ENCODE measurements around the gene WHRN. TPM values are rescaled to one million over a fixed set of nuclear protein-coding genes. Genes with fewer than 3 reads are reported as not detected.

Gene WHRN
- total RNA-seq, 2 donors from 2014 or later, result 18.2 to 32.6 TPM

- ATAC-seq, result no peak
- DNase-seq, result no peak
- no peaks in the 10 kb centered on the region for H3K27me3 Mint-ChIP-seq
- no peak overlapping the region for H3K4me3 Mint-ChIP-seq
- peaks cover 3% of the 10 kb centered on the region for H3K36me3 Mint-ChIP-seq (ENCODE audit: low read depth)
- no peaks in the 10 kb centered on the region for H3K9me3 ChIP-seq (ENCODE audit: control insufficient read depth, low read length, poor library complexity, severe bottlenecking)
- peak overlapping the region; percentile 24 for H3K27ac Mint-ChIP-seq
- peaks cover 20% of the 10 kb centered on the region for H3K4me1 Mint-ChIP-seq
Measured at GRCh38 chr9:114454652-114455051, 50.6 kb downstream of the WHRN start.

GRCh38 chr9:114452219-114453165 lies 52.8 kb downstream of the WHRN start:
- peak; percentile 31 for ATAC-seq
- no peak for DNase-seq

GRCh38 chr9:114451707-114452031 lies 53.6 kb downstream of the WHRN start:
- H3K36me3 Mint-ChIP-seq (ENCODE audit: low read depth), result peaks cover 6% of the 10 kb centered on the region
- H3K27me3 Mint-ChIP-seq, result no peaks in the 10 kb centered on the region
- peak overlapping the region; percentile 2 for H3K4me3 Mint-ChIP-seq
- ATAC-seq (no peak), DNase-seq (no peak)
- peaks cover 23% of the 10 kb centered on the region for H3K4me1 Mint-ChIP-seq
- H3K9me3 ChIP-seq (ENCODE audit: control insufficient read depth, low read length, poor library complexity, severe bottlenecking), result no peaks in the 10 kb centered on the region
- peak overlapping the region; percentile 46 for H3K27ac Mint-ChIP-seq

More at GRCh38 chr9:114452219-114453165, 52.8 kb downstream of the WHRN start:
- H3K9me3 ChIP-seq (ENCODE audit: control insufficient read depth, low read length, poor library complexity, severe bottlenecking), result no peaks in the 10 kb centered on the region
- Mint-ChIP-seq H3K27ac (peak overlapping the region; percentile 46), H3K27me3 (no peaks in the 10 kb centered on the region), H3K4me1 (peaks cover 20% of the 10 kb centered on the region), H3K36me3 (ENCODE audit: low read depth) (peaks cover 5% of the 10 kb centered on the region), H3K4me3 (no peak overlapping the region)

- Mint-ChIP-seq H3K36me3 (ENCODE audit: low read depth) (peaks cover 5% of the 10 kb centered on the region), H3K27ac (peak overlapping the region; percentile 46), H3K4me3 (peak overlapping the region; percentile 2), H3K27me3 (no peaks in the 10 kb centered on the region), H3K4me1 (peaks cover 23% of the 10 kb centered on the region)
- ATAC-seq (peak; percentile 88), DNase-seq (no peak)
- no peaks in the 10 kb centered on the region for H3K9me3 ChIP-seq (ENCODE audit: control insufficient read depth, low read length, poor library complexity, severe bottlenecking)
Measured at GRCh38 chr9:114450833-114451706, 54.2 kb downstream of the WHRN start.

- DNase-seq, result no peak
- H3K4me3 Mint-ChIP-seq, result no peak overlapping the region
- peaks cover 3% of the 10 kb centered on the region for H3K36me3 Mint-ChIP-seq (ENCODE audit: low read depth)
- no peaks in the 10 kb centered on the region for H3K9me3 ChIP-seq (ENCODE audit: control insufficient read depth, low read length, poor library complexity, severe bottlenecking)
- no peaks in the 10 kb centered on the region for H3K27me3 Mint-ChIP-seq
- peak overlapping the region; percentile 46 for H3K27ac Mint-ChIP-seq
- no peak for ATAC-seq
- H3K4me1 Mint-ChIP-seq, result peaks cover 23% of the 10 kb centered on the region
Measured at GRCh38 chr9:114450181-114450580, 55.1 kb downstream of the WHRN start.

- H3K9me3 ChIP-seq (ENCODE audit: control insufficient read depth, low read length, poor library complexity, severe bottlenecking), result no peaks in the 10 kb centered on the region
- no peak overlapping the region for H3K4me3 Mint-ChIP-seq
- peak overlapping the region; percentile 67 for H3K27ac Mint-ChIP-seq
- no peaks in the 10 kb centered on the region for H3K27me3 Mint-ChIP-seq
- peaks cover 23% of the 10 kb centered on the region for H3K4me1 Mint-ChIP-seq
- ATAC-seq, result no peak
- no peak for DNase-seq
- H3K36me3 Mint-ChIP-seq (ENCODE audit: low read depth), result peaks cover 3% of the 10 kb centered on the region
Measured at GRCh38 chr9:114449236-114449635, 56.0 kb downstream of the WHRN start.

- peaks cover 23% of the 10 kb centered on the region for H3K4me1 Mint-ChIP-seq
- ATAC-seq, result no peak
- peaks cover 3% of the 10 kb centered on the region for H3K36me3 Mint-ChIP-seq (ENCODE audit: low read depth)
- no peak for DNase-seq
- no peak overlapping the region for H3K4me3 Mint-ChIP-seq
- no peaks in the 10 kb centered on the region for H3K9me3 ChIP-seq (ENCODE audit: control insufficient read depth, low read length, poor library complexity, severe bottlenecking)
- H3K27me3 Mint-ChIP-seq, result no peaks in the 10 kb centered on the region
- peak overlapping the region; percentile 67 for H3K27ac Mint-ChIP-seq
Measured at GRCh38 chr9:114448706-114449105, 56.6 kb downstream of the WHRN start.

GRCh38 chr9:114446672-114447450 lies 58.4 kb downstream of the WHRN start:
- peaks cover 10% of the 10 kb centered on the region for H3K4me1 Mint-ChIP-seq
- H3K9me3 ChIP-seq (ENCODE audit: control insufficient read depth, low read length, poor library complexity, severe bottlenecking), result no peaks in the 10 kb centered on the region
- H3K36me3 Mint-ChIP-seq (ENCODE audit: low read depth), result peaks cover 3% of the 10 kb centered on the region
- ATAC-seq, result no peak
- H3K27ac Mint-ChIP-seq, result no peak overlapping the region
- no peaks in the 10 kb centered on the region for H3K27me3 Mint-ChIP-seq
- H3K4me3 Mint-ChIP-seq, result no peak overlapping the region
- no peak for DNase-seq

- Mint-ChIP-seq H3K36me3 (ENCODE audit: low read depth) (peaks cover 3% of the 10 kb centered on the region), H3K27me3 (no peaks in the 10 kb centered on the region), H3K4me3 (no peak overlapping the region), H3K4me1 (peaks cover 5% of the 10 kb centered on the region), H3K27ac (no peak overlapping the region)
- no peak for ATAC-seq
- no peak for DNase-seq
- no peaks in the 10 kb centered on the region for H3K9me3 ChIP-seq (ENCODE audit: control insufficient read depth, low read length, poor library complexity, severe bottlenecking)
Measured at GRCh38 chr9:114446036-114446435, 59.2 kb downstream of the WHRN start.

GRCh38 chr9:114445616-114446015 lies 59.7 kb downstream of the WHRN start:
- no peak for DNase-seq
- H3K27ac Mint-ChIP-seq, result no peak overlapping the region
- H3K36me3 Mint-ChIP-seq (ENCODE audit: low read depth), result peaks cover 3% of the 10 kb centered on the region
- H3K4me3 Mint-ChIP-seq, result no peak overlapping the region
- H3K9me3 ChIP-seq (ENCODE audit: control insufficient read depth, low read length, poor library complexity, severe bottlenecking), result no peaks in the 10 kb centered on the region
- no peaks in the 10 kb centered on the region for H3K27me3 Mint-ChIP-seq
- H3K4me1 Mint-ChIP-seq, result peaks cover 2% of the 10 kb centered on the region
- ATAC-seq, result no peak

GRCh38 chr9:114442022-114442421 lies 63.3 kb downstream of the WHRN start:
- DNase-seq (no peak), ATAC-seq (no peak)
- Mint-ChIP-seq H3K4me1 (peaks cover under 1% of the 10 kb centered on the region), H3K27me3 (peaks cover 5% of the 10 kb centered on the region), H3K36me3 (ENCODE audit: low read depth) (no peaks in the 10 kb centered on the region), H3K4me3 (no peak overlapping the region), H3K27ac (no peak overlapping the region)
- no peaks in the 10 kb centered on the region for H3K9me3 ChIP-seq (ENCODE audit: control insufficient read depth, low read length, poor library complexity, severe bottlenecking)

- Mint-ChIP-seq H3K27me3 (peaks cover 5% of the 10 kb centered on the region), H3K4me3 (no peak overlapping the region), H3K27ac (no peak overlapping the region)
Measured at GRCh38 chr9:114437401-114437893, 67.8 kb downstream of the WHRN start.

More at GRCh38 chr9:114437401-114437893, 67.8 kb downstream of the WHRN start:
- H3K4me1 Mint-ChIP-seq, result no peaks in the 10 kb centered on the region
- DNase-seq (no peak), ATAC-seq (no peak)
- no peaks in the 10 kb centered on the region for H3K36me3 Mint-ChIP-seq (ENCODE audit: low read depth)
- no peaks in the 10 kb centered on the region for H3K9me3 ChIP-seq (ENCODE audit: control insufficient read depth, low read length, poor library complexity, severe bottlenecking)

Measured in T-helper 17 cell (primary cell).